H1 (cell line): ENCODE data around the gene MCC. TPM values are rescaled to one million over a fixed set of nuclear protein-coding genes. Genes with fewer than 3 reads are reported as not detected.

Experiments
- CTCF ChIA-PET: fragments of 300-600 bp; sonication (Branson Sonifier 250); formaldehyde crosslinking; loops from one replicate; lab custom pipeline; 2021; ENCODE audit not compliant: partially characterized antibody; lab: Charles Lee
- POLR2A ChIA-PET: fragments of 300-600 bp; sonication (Branson Sonifier 250); formaldehyde crosslinking; loops from one replicate; lab custom pipeline; 2021; ENCODE audit warnings: inconsistent platforms; ENCODE audit not compliant: partially characterized antibody; lab: Charles Lee
- DNase-seq, 2 experiments: peaks; one replicate each; pipeline versions ENCODE4 v3.0.0 to v3.0.0-alpha.2; 2010 to 2022; ENCODE audit warnings: low spot score in 2 of 2, low read depth in 1 of 2, mixed read lengths in 1 of 2
- FAIRE-seq: peaks from 2 replicates; lab custom pipeline; 2011; peaks lifted over from hg19 to GRCh38; lab: Jason Lieb, UNC
- H2AFZ ChIP-seq: 2 replicates; pipeline ENCODE4 v1.8.1; 2012; ENCODE audit warnings: low read length, inconsistent platforms
- H2AK5ac ChIP-seq: 2 replicates; pipeline ENCODE4 v1.6.1; 2013; ENCODE audit warnings: low read depth, low read length
- H2BK120ac ChIP-seq: replicated peaks from 2 replicates; pipeline ENCODE3; 2013; ENCODE audit warnings: low read depth, low read length, inconsistent platforms
- H2BK12ac ChIP-seq: 2 replicates; pipeline ENCODE4 v1.6.1; 2013; ENCODE audit warnings: low read depth, low read length
- H2BK15ac ChIP-seq: 2 replicates; pipeline ENCODE4 v1.6.1; 2013; ENCODE audit warnings: low read length
- H2BK20ac ChIP-seq: 2 replicates; pipeline ENCODE4 v1.6.1; 2013; ENCODE audit warnings: low read length
- H2BK5ac ChIP-seq: 2 replicates; pipeline ENCODE4 v1.6.1; 2013; ENCODE audit warnings: low read depth, low read length
- H3K14ac ChIP-seq: 2 replicates; pipeline ENCODE4 v1.6.1; 2013; ENCODE audit warnings: inconsistent platforms; ENCODE audit not compliant: insufficient read length
- H3K18ac ChIP-seq: 2 replicates; pipeline ENCODE4 v1.6.1; 2013; ENCODE audit warnings: low read length; ENCODE audit errors: extremely low read depth
- H3K23ac ChIP-seq: 2 replicates; pipeline ENCODE4 v1.6.1; 2013; ENCODE audit warnings: inconsistent platforms; ENCODE audit not compliant: insufficient read length
- H3K23me2 ChIP-seq: 2 replicates; pipeline ENCODE4 v1.6.1; 2013; ENCODE audit warnings: low read depth, low read length
- H3K27ac ChIP-seq: 2 replicates; pipeline ENCODE4 v1.6.1; 2011; ENCODE audit warnings: low read depth, low read length, inconsistent platforms
- H3K27me3 ChIP-seq, 4 experiments: replicated peaks in 1 of 4; 1 replicate in 1 of 4; 2 replicates in 3 of 4; pipeline versions ENCODE4 v1.6.1 to v1.8.1; 2011 to 2013; ENCODE audit warnings: low read length in 3 of 4, mild to moderate bottlenecking in 3 of 4, inconsistent platforms in 2 of 4, mixed read lengths in 2 of 4, moderate library complexity in 1 of 4; ENCODE audit not compliant: control insufficient read depth in 3 of 4, insufficient read depth in 3 of 4; ENCODE audit errors: extremely low read depth in 1 of 4
- H3K36me3 ChIP-seq, 4 experiments: 2 replicates each; pipeline versions ENCODE4 v1.6.1 to v1.8.1; 2011 to 2013; ENCODE audit warnings: mild to moderate bottlenecking in 4 of 4, low read length in 3 of 4, moderate library complexity in 2 of 4, control low read depth in 1 of 4, inconsistent platforms in 1 of 4; ENCODE audit not compliant: insufficient read depth in 4 of 4, control insufficient read depth in 2 of 4
- H3K4ac ChIP-seq: replicated peaks from 2 replicates; pipeline ENCODE3; 2013; ENCODE audit warnings: low read length, low read depth, mixed read lengths, inconsistent platforms; ENCODE audit not compliant: insufficient read length
- H3K4me1 ChIP-seq, 4 experiments: replicated peaks in 1 of 4; 1 replicate in 1 of 4; 2 replicates in 3 of 4; pipeline versions ENCODE4 v1.6.1 to v1.8.1; 2011 to 2013; ENCODE audit warnings: low read length in 3 of 4, inconsistent platforms in 2 of 4, mixed read lengths in 1 of 4; ENCODE audit not compliant: insufficient read depth in 4 of 4, control insufficient read depth in 3 of 4
- H3K4me2 ChIP-seq, 2 experiments: 2 replicates each; pipeline versions ENCODE4 v1.6.1 to v1.8.1; 2011 to 2013; ENCODE audit warnings: low read depth in 2 of 2, low read length in 2 of 2, control low read depth in 1 of 2, inconsistent platforms in 1 of 2, mild to moderate bottlenecking in 1 of 2; ENCODE audit not compliant: insufficient read depth in 1 of 2
- H3K4me3 ChIP-seq, 4 experiments: fragments of 200-600, 300-600 bp in 1 of 4; sonication (generic), shearing (Covaris generic), sonication (Bioruptor Twin) in 1 of 4; 2 replicates each; pipeline versions ENCODE4 v1.5.1 to v1.8.1; 2011 to 2016; ENCODE audit warnings: low read length in 4 of 4, low read depth in 3 of 4, control low read depth in 2 of 4, inconsistent platforms in 2 of 4, mild to moderate bottlenecking in 2 of 4, mixed read lengths in 1 of 4, moderate library complexity in 1 of 4; ENCODE audit not compliant: insufficient read depth in 2 of 4; ENCODE audit errors: extremely low read depth in 1 of 4
- H3K56ac ChIP-seq: replicated peaks from 2 replicates; pipeline ENCODE3; 2013; ENCODE audit warnings: low read depth, mild to moderate bottlenecking, mixed read lengths, low read length, inconsistent platforms; ENCODE audit not compliant: insufficient read length
- H3K79me1 ChIP-seq: 2 replicates; pipeline ENCODE4 v1.6.1; 2013; ENCODE audit warnings: low read depth, low read length, control low read depth
- H3K79me2 ChIP-seq, 2 experiments: 2 replicates each; pipeline versions ENCODE4 v1.6.1 to v1.8.1; 2012 to 2013; ENCODE audit warnings: low read length in 2 of 2, mild to moderate bottlenecking in 2 of 2, inconsistent platforms in 1 of 2; ENCODE audit not compliant: insufficient read depth in 2 of 2, control insufficient read depth in 1 of 2
- H3K9ac ChIP-seq, 4 experiments: replicated peaks in 1 of 4; 1 replicate in 1 of 4; 2 replicates in 3 of 4; pipeline versions ENCODE4 v1.6.1 to v1.8.1; 2011 to 2013; ENCODE audit warnings: low read depth in 3 of 4, low read length in 3 of 4, control low read depth in 2 of 4, mild to moderate bottlenecking in 2 of 4, moderate library complexity in 2 of 4, inconsistent platforms in 1 of 4; ENCODE audit errors: extremely low read depth in 1 of 4
- H3K9me3 ChIP-seq, 2 experiments: 2 replicates each; pipeline versions ENCODE4 v1.6.1 to v1.8.1; 2012 to 2013; ENCODE audit warnings: mild to moderate bottlenecking in 2 of 2, moderate library complexity in 2 of 2, control low read depth in 1 of 2, inconsistent platforms in 1 of 2, low read depth in 1 of 2, low read length in 1 of 2, mixed read lengths in 1 of 2; ENCODE audit not compliant: insufficient read depth in 2 of 2
- H4K20me1 ChIP-seq, 2 experiments: replicated peaks in 1 of 2; 2 replicates each; pipeline versions ENCODE3 to v1.8.1; 2011 to 2013; ENCODE audit warnings: inconsistent platforms in 2 of 2, low read length in 2 of 2, mild to moderate bottlenecking in 1 of 2; ENCODE audit not compliant: insufficient read depth in 2 of 2, control insufficient read depth in 1 of 2
- H4K5ac ChIP-seq: 2 replicates; pipeline ENCODE4 v1.6.1; 2013; ENCODE audit warnings: low read length, low read depth, mixed read lengths, inconsistent platforms; ENCODE audit not compliant: insufficient read length
- H4K8ac ChIP-seq: 2 replicates; pipeline ENCODE4 v1.8.0; 2013; ENCODE audit warnings: mild to moderate bottlenecking, moderate library complexity, low read length, inconsistent platforms; ENCODE audit not compliant: insufficient read depth; ENCODE audit errors: extremely low read depth
- H4K91ac ChIP-seq: replicated peaks from 2 replicates; pipeline ENCODE3; 2013; ENCODE audit warnings: low read length, mixed read lengths, inconsistent platforms; ENCODE audit not compliant: insufficient read length
- RBBP5 ChIP-seq: IDR thresholded peaks from 2 replicates; pipeline ENCODE4 v1.7.1; 2012; ENCODE audit warnings: low read depth, mild to moderate bottlenecking, inconsistent platforms, low read length, moderate library complexity, borderline replicate concordance
- SP4 ChIP-seq: IDR thresholded peaks from 2 replicates; pipeline ENCODE4 v1.6.1; 2012; ENCODE audit warnings: low read length, inconsistent platforms
- WGBS, 2 experiments: shearing (Covaris generic) in 1 of 2; methylation state at CpG; one replicate each; pipeline versions ENCODE4 v1.1.6 to v1.1.7; 2013 to 2015; ENCODE audit warnings: low lambda C conversion rate in 2 of 2, mixed read lengths in 2 of 2, inconsistent platforms in 1 of 2, low coverage in 1 of 2, missing lambda C conversion rate in 1 of 2; ENCODE audit not compliant: insufficient replicate concordance in 2 of 2, insufficient coverage in 1 of 2, insufficient read length in 1 of 2; ENCODE audit errors: extremely low coverage in 1 of 2, missing lambda C conversion rate in 1 of 2; 5-methylcytosine and 5-hydroxymethylcytosine counted together
- polyA plus RNA-seq, 7 experiments: library from polyadenylated mRNA; depleted of rRNA in 3 of 7; stranded (reverse) in 5 of 7; unstranded in 2 of 7; fragments of >200 nt in 5 of 7; fragments of 200-250 nt in 2 of 7; gene quantifications; 1 replicate in 5 of 7; 2 replicates in 1 of 7; 4 replicates in 1 of 7; pipeline versions ENCODE4 v1.2.1 to v1.2.3, GENCODE V29; 2011 to 2013; ENCODE audit warnings: missing spikeins in 2 of 7, mixed read lengths in 2 of 7
- total RNA-seq: library from RNA; stranded (reverse); fragmentation: NEBNext Ultra II Directional; extraction: Animal tissue kit (Norgen Biotek cat#: 25700); gene quantifications from 2 replicates; pipeline ENCODE4 v1.2.1, GENCODE V29; 2021
- TF ChIP-seq, protein P1 (sequence below), 3 experiments: IDR thresholded peaks; 1 replicate in 2 of 3; 2 replicates in 1 of 3; pipeline versions ENCODE4 v1.5.1 to v1.6.1; 2011; ENCODE audit warnings: low read length in 3 of 3, mild to moderate bottlenecking in 3 of 3, inconsistent platforms in 2 of 3, low read depth in 1 of 3, moderate library complexity in 1 of 3; ENCODE audit not compliant: insufficient read depth in 1 of 3; ENCODE audit errors: control extremely low read depth in 1 of 3

MCC gene
- total and polyA plus RNA-seq, 2 of the 8 experiments (the other 6 are each of a cell fraction or from before 2014, with no cell fraction given): 2.6 to 18.3 TPM

DNA sequence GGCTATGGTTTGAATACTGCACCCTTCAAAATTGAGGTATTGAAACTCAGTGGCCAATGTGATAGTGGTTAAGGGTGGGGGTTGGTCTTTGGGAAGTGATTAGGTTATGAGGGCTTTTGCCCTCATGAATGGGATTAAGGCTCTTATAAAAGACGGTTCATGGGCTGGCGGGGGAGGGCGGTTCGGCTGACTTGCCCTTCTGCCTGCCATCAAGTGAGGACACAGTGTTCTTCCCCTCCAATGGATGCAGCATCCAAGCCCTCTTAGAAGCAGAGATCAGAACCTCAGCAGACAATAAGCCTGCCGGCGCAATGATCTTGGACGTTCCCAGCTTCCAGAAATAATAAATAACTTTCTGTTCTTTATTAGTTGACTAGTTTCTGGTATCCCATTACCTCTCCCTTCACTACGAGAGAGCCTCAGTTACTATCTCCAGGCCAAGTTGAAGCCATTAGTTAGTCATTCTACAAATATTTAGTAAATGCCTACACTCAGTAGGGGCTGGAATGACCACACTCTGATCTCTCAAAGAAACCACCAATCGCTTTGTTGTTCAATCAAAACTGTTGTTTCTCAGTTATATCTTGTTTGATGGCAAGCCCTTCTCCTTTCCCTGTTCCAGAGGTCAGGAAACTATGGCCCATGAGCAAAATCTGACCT lies 272.7 kb downstream of the MCC start:
- Histone ChIP-seq H3K23me2 (no peaks in the 10 kb centered on the region), H3K4me1 (peaks cover 0 to 33% (median 18%) of the 10 kb centered on the region in 4 experiments; a peak in 6 of 7 replicates), H2BK120ac (no peak overlapping the region), H2BK5ac (no peak overlapping the region), H2BK15ac (no peak overlapping the region; the same call in 1 of the 2 replicates), H2AFZ (no peak overlapping the region), H3K9me3 (no peaks in the 10 kb centered on the region), H3K36me3 (no peaks in the 10 kb centered on the region), H3K27ac (no peak overlapping the region), H2BK20ac (no peak overlapping the region), H3K79me2 (peaks cover 0 to 8% of the 10 kb centered on the region in 2 experiments; a peak in 1 of 4 replicates), H3K14ac (no peak overlapping the region), H3K79me1 (no peaks in the 10 kb centered on the region), H3K23ac (no peak overlapping the region), H3K4me3 (no peak overlapping the region), H2BK12ac (no peak overlapping the region), H3K4me2 (no peak overlapping the region), H4K91ac (no peak overlapping the region), H4K5ac (no peak overlapping the region), H3K56ac (no peak overlapping the region), H4K20me1 (no peaks in the 10 kb centered on the region), H2AK5ac (no peak overlapping the region), H3K4ac (no peak overlapping the region), H4K8ac (no peak overlapping the region), H3K27me3 (no peaks in the 10 kb centered on the region), H3K9ac (no peak overlapping the region), H3K18ac (no peak overlapping the region)
- 91% methylated on average over 9 of the region's 9 CpGs; no CpG with 5 or more reads in 1 of the 2 experiments for WGBS, 2 experiments
- no peak for TF ChIP-seq SP4
- no peak for TF ChIP-seq RBBP5
- TF ChIP-seq, protein P1, sequence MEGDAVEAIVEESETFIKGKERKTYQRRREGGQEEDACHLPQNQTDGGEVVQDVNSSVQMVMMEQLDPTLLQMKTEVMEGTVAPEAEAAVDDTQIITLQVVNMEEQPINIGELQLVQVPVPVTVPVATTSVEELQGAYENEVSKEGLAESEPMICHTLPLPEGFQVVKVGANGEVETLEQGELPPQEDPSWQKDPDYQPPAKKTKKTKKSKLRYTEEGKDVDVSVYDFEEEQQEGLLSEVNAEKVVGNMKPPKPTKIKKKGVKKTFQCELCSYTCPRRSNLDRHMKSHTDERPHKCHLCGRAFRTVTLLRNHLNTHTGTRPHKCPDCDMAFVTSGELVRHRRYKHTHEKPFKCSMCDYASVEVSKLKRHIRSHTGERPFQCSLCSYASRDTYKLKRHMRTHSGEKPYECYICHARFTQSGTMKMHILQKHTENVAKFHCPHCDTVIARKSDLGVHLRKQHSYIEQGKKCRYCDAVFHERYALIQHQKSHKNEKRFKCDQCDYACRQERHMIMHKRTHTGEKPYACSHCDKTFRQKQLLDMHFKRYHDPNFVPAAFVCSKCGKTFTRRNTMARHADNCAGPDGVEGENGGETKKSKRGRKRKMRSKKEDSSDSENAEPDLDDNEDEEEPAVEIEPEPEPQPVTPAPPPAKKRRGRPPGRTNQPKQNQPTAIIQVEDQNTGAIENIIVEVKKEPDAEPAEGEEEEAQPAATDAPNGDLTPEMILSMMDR (IDR thresholded peaks at IDR 0.05; ENCODE audit: control extremely low read depth in 1 of 3, insufficient read depth in 1 of 3, low read depth in 1 of 3, low read length in 3 of 3): no peak
- ChIA-PET POLR2A (interaction anchor here (1.1 kb wide), 1 partner anchor 10 kb away, joined by 3 read pairs; no protein-coding TSS in a partner anchor), CTCF (interaction anchor here (1.0 kb wide), 1 partner anchor 10 kb away, joined by 3 read pairs; no protein-coding TSS in a partner anchor)
- DNase-seq: no peak
- FAIRE-seq: no peak
